ENCODE data around the gene ZNF618. TPM values are rescaled to one million over a fixed set of nuclear protein-coding genes. Genes with fewer than 3 reads are reported as not detected.

The ZNF618 gene
- polyA plus RNA-seq, 6 donors from 2014 or later = 1.00 to 3.2 (median 2.2) TPM

GRCh38 chr9:113962396-113962795, 86.3 kb downstream of the ZNF618 start:
- peaks cover 0 to 6% of the 10 kb centered on the region in 2 donors for H3K36me3 Mint-ChIP-seq
- H3K9me3 Mint-ChIP-seq = no peaks in the 10 kb centered on the region
- no peaks in the 10 kb centered on the region for H3K27me3 Mint-ChIP-seq
- ATAC-seq (ENCODE audit: low read depth in 2 of 2) = no peak
- DNase-seq = no peak
- peak overlapping the region in 1 of 6 donors; percentile 4 for H3K27ac Mint-ChIP-seq
- H3K4me3 Mint-ChIP-seq = no peak overlapping the region
- peaks cover 0 to 4% (median 0%) of the 10 kb centered on the region in 3 donors for H3K4me1 Mint-ChIP-seq

GRCh38 chr9:113963017-113963620, 87.0 kb downstream of the ZNF618 start:
- Mint-ChIP-seq H3K36me3 (peaks cover 0 to 6% of the 10 kb centered on the region in 2 donors), H3K4me1 (peaks cover 0 to 4% (median 0%) of the 10 kb centered on the region in 3 donors), H3K27me3 (no peaks in the 10 kb centered on the region), H3K4me3 (no peak overlapping the region), H3K9me3 (no peaks in the 10 kb centered on the region), H3K27ac (no peak overlapping the region)
- DNase-seq = peak; percentile 12
- ATAC-seq (ENCODE audit: low read depth in 2 of 2) = peak in 1 of 2 donors; percentile 36

- Mint-ChIP-seq H3K4me3 (peak overlapping the region in 1 of 8 donors; percentile 44), H3K27me3 (no peaks in the 10 kb centered on the region), H3K36me3 (peaks cover 0 to 6% of the 10 kb centered on the region in 2 donors), H3K4me1 (peaks cover 0 to 4% (median 0%) of the 10 kb centered on the region in 3 donors), H3K27ac (peak overlapping the region in 1 of 6 donors; percentile 50), H3K9me3 (no peaks in the 10 kb centered on the region)
- DNase-seq (no peak), ATAC-seq (ENCODE audit: low read depth in 2 of 2) (no peak)
Observed at GRCh38 chr9:113963696-113964494, 87.8 kb downstream of the ZNF618 start.

GRCh38 chr9:113964495-113965170, 88.5 kb downstream of the ZNF618 start:
- DNase-seq (no peak), ATAC-seq (ENCODE audit: low read depth in 2 of 2) (no peak)
- H3K36me3 Mint-ChIP-seq = peaks cover 0 to 12% of the 10 kb centered on the region in 2 donors
- no peaks in the 10 kb centered on the region for H3K27me3 Mint-ChIP-seq
- no peak overlapping the region for H3K27ac Mint-ChIP-seq
- H3K4me3 Mint-ChIP-seq = no peak overlapping the region
- H3K9me3 Mint-ChIP-seq = no peaks in the 10 kb centered on the region
- peaks cover 0 to 4% (median 0%) of the 10 kb centered on the region in 3 donors for H3K4me1 Mint-ChIP-seq

GRCh38 chr9:113966394-113966793, 90.3 kb downstream of the ZNF618 start:
- no peaks in the 10 kb centered on the region for H3K9me3 Mint-ChIP-seq
- H3K4me1 Mint-ChIP-seq = no peaks in the 10 kb centered on the region
- DNase-seq = no peak
- no peak overlapping the region for H3K27ac Mint-ChIP-seq
- H3K4me3 Mint-ChIP-seq = no peak overlapping the region
- peaks cover 5 to 7% of the 10 kb centered on the region in 2 donors for H3K36me3 Mint-ChIP-seq
- no peaks in the 10 kb centered on the region for H3K27me3 Mint-ChIP-seq
- no peak for ATAC-seq (ENCODE audit: low read depth in 2 of 2)

- Mint-ChIP-seq H3K36me3 (peaks cover 5 to 7% of the 10 kb centered on the region in 2 donors), H3K4me1 (no peaks in the 10 kb centered on the region), H3K27ac (no peak overlapping the region), H3K4me3 (no peak overlapping the region), H3K9me3 (no peaks in the 10 kb centered on the region), H3K27me3 (no peaks in the 10 kb centered on the region)
- DNase-seq = no peak
- no peak for ATAC-seq (ENCODE audit: low read depth in 2 of 2)
Observed at GRCh38 chr9:113967380-113967779, 91.3 kb downstream of the ZNF618 start.

- no peak for DNase-seq
- no peak for ATAC-seq (ENCODE audit: low read depth in 2 of 2)
- Mint-ChIP-seq H3K36me3 (peaks cover 5 to 7% of the 10 kb centered on the region in 2 donors), H3K27me3 (no peaks in the 10 kb centered on the region), H3K4me1 (no peaks in the 10 kb centered on the region), H3K9me3 (no peaks in the 10 kb centered on the region), H3K4me3 (peak overlapping the region in 1 of 8 donors; percentile 25), H3K27ac (no peak overlapping the region)
Observed at GRCh38 chr9:113969343-113969742, 93.2 kb downstream of the ZNF618 start.

- Mint-ChIP-seq H3K27ac (no peak overlapping the region), H3K9me3 (no peaks in the 10 kb centered on the region), H3K4me1 (no peaks in the 10 kb centered on the region), H3K27me3 (no peaks in the 10 kb centered on the region), H3K36me3 (peaks cover 5 to 7% of the 10 kb centered on the region in 2 donors), H3K4me3 (no peak overlapping the region)
- ATAC-seq (ENCODE audit: low read depth in 2 of 2) = no peak
- DNase-seq = no peak
Observed at GRCh38 chr9:113973226-113973625, 97.1 kb downstream of the ZNF618 start.

GRCh38 chr9:113973963-113974413, 97.9 kb downstream of the ZNF618 start:
- peaks cover 5 to 7% of the 10 kb centered on the region in 2 donors for H3K36me3 Mint-ChIP-seq
- H3K4me3 Mint-ChIP-seq = no peak overlapping the region
- no peaks in the 10 kb centered on the region for H3K4me1 Mint-ChIP-seq

GRCh38 chr9:113976915-113977314, 100.8 kb downstream of the ZNF618 start:
- ATAC-seq (ENCODE audit: low read depth in 2 of 2) (no peak), DNase-seq (no peak)
- no peaks in the 10 kb centered on the region for H3K9me3 Mint-ChIP-seq
- no peaks in the 10 kb centered on the region for H3K36me3 Mint-ChIP-seq
- no peak overlapping the region for H3K27ac Mint-ChIP-seq
- H3K27me3 Mint-ChIP-seq = no peaks in the 10 kb centered on the region
- H3K4me3 Mint-ChIP-seq = no peak overlapping the region
- H3K4me1 Mint-ChIP-seq = no peaks in the 10 kb centered on the region

More at GRCh38 chr9:113973963-113974413, 97.9 kb downstream of the ZNF618 start:
- Mint-ChIP-seq H3K27me3 (no peaks in the 10 kb centered on the region), H3K27ac (no peak overlapping the region), H3K9me3 (no peaks in the 10 kb centered on the region)
- no peak for DNase-seq
- no peak for ATAC-seq (ENCODE audit: low read depth in 2 of 2)

GRCh38 chr9:113978725-113979342, 102.7 kb downstream of the ZNF618 start:
- Mint-ChIP-seq H3K36me3 (no peaks in the 10 kb centered on the region), H3K9me3 (no peaks in the 10 kb centered on the region), H3K27me3 (no peaks in the 10 kb centered on the region), H3K4me3 (no peak overlapping the region), H3K27ac (no peak overlapping the region), H3K4me1 (no peaks in the 10 kb centered on the region)
- DNase-seq (no peak), ATAC-seq (ENCODE audit: low read depth in 2 of 2) (no peak)

- Mint-ChIP-seq H3K4me1 (no peaks in the 10 kb centered on the region), H3K36me3 (no peaks in the 10 kb centered on the region), H3K4me3 (no peak overlapping the region), H3K9me3 (no peaks in the 10 kb centered on the region), H3K27me3 (no peaks in the 10 kb centered on the region), H3K27ac (no peak overlapping the region)
- no peak for ATAC-seq (ENCODE audit: low read depth in 2 of 2)
- no peak for DNase-seq
Observed at GRCh38 chr9:113979343-113980127, 103.4 kb downstream of the ZNF618 start.

Data from naive B cell (primary cell).